Natural killer cell (primary cell): Measurements from ENCODE around the gene WDR93. TPM values are rescaled to one million over a fixed set of nuclear protein-coding genes. Genes with fewer than 3 reads are reported as not detected.
A peak's percentile ranks its signal among the peaks of the same experiment; 100 is the strongest.
"Not testable (repeated sequence)": the region's sequence is repeated elsewhere in the genome, so short reads cannot be mapped to it uniquely, and the experiment has no call there.

Experiments
- ATAC-seq, 3 donors: fragments of 150-1000 bp in 2 of 3; fragments of 200-7000 bp in 1 of 3; cut with Tn5 transposase; 1 replicate in 1 of 3; 2 replicates in 2 of 3; pipeline ENCODE4 v1.10.0; 2021; ENCODE audit warnings: mild to moderate bottlenecking in 2 of 3, moderate library complexity in 2 of 3
- DNase-seq, 2 donors: peaks; one replicate each; pipeline versions ENCODE4 v3.0.0 to v3.0.0-alpha.2; 2013 to 2021; ENCODE audit warnings: mixed read lengths in 1 of 2
- H3K27ac ChIP-seq: one replicate; pipeline ENCODE4 v1.5.1; 2013; ENCODE audit warnings: mild to moderate bottlenecking, low read length
- H3K27me3 ChIP-seq: one replicate; pipeline ENCODE4 v1.6.1; 2013; ENCODE audit warnings: low read length; ENCODE audit not compliant: control insufficient read depth, insufficient read depth
- H3K36me3 ChIP-seq: one replicate; pipeline ENCODE4 v1.6.1; 2013; ENCODE audit warnings: low read length; ENCODE audit not compliant: control insufficient read depth, insufficient read depth
- H3K4me1 ChIP-seq: one replicate; pipeline ENCODE4 v1.6.1; 2013; ENCODE audit warnings: low read length; ENCODE audit not compliant: control insufficient read depth, insufficient read depth
- H3K4me3 ChIP-seq: one replicate; pipeline ENCODE4 v1.5.1; 2013; ENCODE audit warnings: low read length
- H3K9me3 ChIP-seq: one replicate; pipeline ENCODE4 v1.6.1; 2013; ENCODE audit warnings: low read length; ENCODE audit not compliant: control insufficient read depth, insufficient read depth
- H3K27ac Mint-ChIP-seq, 2 donors: one replicate each; pipeline ENCODE4 v1.8.0; 2022; ENCODE audit warnings: mild to moderate bottlenecking in 2 of 2, mixed read lengths in 2 of 2, moderate library complexity in 1 of 2
- H3K27me3 Mint-ChIP-seq, 2 donors: one replicate each; pipeline ENCODE4 v1.8.0; 2022; ENCODE audit warnings: low read depth in 2 of 2, mixed read lengths in 2 of 2
- H3K36me3 Mint-ChIP-seq: one replicate; pipeline ENCODE4 v1.8.0; 2022; ENCODE audit warnings: mixed read lengths
- H3K4me1 Mint-ChIP-seq, 2 donors: one replicate each; pipeline ENCODE4 v1.8.0; 2022; ENCODE audit warnings: mixed read lengths in 2 of 2
- H3K4me3 Mint-ChIP-seq: one replicate; pipeline ENCODE4 v1.8.0; 2022; ENCODE audit warnings: mild to moderate bottlenecking, moderate library complexity, mixed read lengths
- H3K9me3 Mint-ChIP-seq, 2 donors: one replicate each; pipeline ENCODE4 v1.8.0; 2022; ENCODE audit warnings: mixed read lengths in 2 of 2
- WGBS: methylation state at CpG from one replicate; pipeline ENCODE4 v1.1.7; 2013; ENCODE audit warnings: missing lambda C conversion rate; ENCODE audit not compliant: insufficient coverage; 5-methylcytosine and 5-hydroxymethylcytosine counted together
- intact Hi-C: fragments of 100-400 bp; cut with micrococcal nuclease; formaldehyde crosslinking; loops from one replicate; pipeline ENCODE4 v1.14.2; 2022
- total RNA-seq, 4 donors: library from RNA; stranded (reverse); fragments of 120-200 nt in 1 of 4; gene quantifications; one replicate each; pipeline versions ENCODE4 v1.2.3 to v1.2.4, GENCODE V29; 2013 to 2022
- TF ChIP-seq, protein P1 (sequence below): fragments of 200-600 bp; IDR thresholded peaks from one replicate; pipeline ENCODE4 v1.8.0; 2022; ENCODE audit warnings: antibody characterized with exemption

WDR93 gene
- total RNA-seq, 3 donors from 2014 or later (not counting 1 experiment from before 2014, with no cell fraction given): 0.25 to 0.38 TPM; not detected in 1

- no peaks in the 10 kb centered on the region for H3K9me3 ChIP-seq
- Mint-ChIP-seq H3K27ac (no peak overlapping the region), H3K36me3 (peaks cover 15% of the 10 kb centered on the region), H3K4me3 (no peak overlapping the region), H3K27me3 (no peaks in the 10 kb centered on the region), H3K4me1 (no peaks in the 10 kb centered on the region), H3K9me3 (no peaks in the 10 kb centered on the region)
- no peak overlapping the region for H3K27ac ChIP-seq
- H3K36me3 ChIP-seq: peaks cover 8% of the 10 kb centered on the region
- intact Hi-C loops: no loop called here
- no peaks in the 10 kb centered on the region for H3K4me1 ChIP-seq
- H3K27me3 ChIP-seq: no peaks in the 10 kb centered on the region
- TF ChIP-seq, protein P1, sequence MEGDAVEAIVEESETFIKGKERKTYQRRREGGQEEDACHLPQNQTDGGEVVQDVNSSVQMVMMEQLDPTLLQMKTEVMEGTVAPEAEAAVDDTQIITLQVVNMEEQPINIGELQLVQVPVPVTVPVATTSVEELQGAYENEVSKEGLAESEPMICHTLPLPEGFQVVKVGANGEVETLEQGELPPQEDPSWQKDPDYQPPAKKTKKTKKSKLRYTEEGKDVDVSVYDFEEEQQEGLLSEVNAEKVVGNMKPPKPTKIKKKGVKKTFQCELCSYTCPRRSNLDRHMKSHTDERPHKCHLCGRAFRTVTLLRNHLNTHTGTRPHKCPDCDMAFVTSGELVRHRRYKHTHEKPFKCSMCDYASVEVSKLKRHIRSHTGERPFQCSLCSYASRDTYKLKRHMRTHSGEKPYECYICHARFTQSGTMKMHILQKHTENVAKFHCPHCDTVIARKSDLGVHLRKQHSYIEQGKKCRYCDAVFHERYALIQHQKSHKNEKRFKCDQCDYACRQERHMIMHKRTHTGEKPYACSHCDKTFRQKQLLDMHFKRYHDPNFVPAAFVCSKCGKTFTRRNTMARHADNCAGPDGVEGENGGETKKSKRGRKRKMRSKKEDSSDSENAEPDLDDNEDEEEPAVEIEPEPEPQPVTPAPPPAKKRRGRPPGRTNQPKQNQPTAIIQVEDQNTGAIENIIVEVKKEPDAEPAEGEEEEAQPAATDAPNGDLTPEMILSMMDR: no peak
- no peak overlapping the region for H3K4me3 ChIP-seq
- WGBS: 88% methylated on average over 1 of the region's 2 CpGs
- no peak for DNase-seq
- ATAC-seq: no peak
These were observed 9.5 kb upstream of the WDR93 start for GRCh38 chr15:89681146-89681545.

- Mint-ChIP-seq H3K27me3 (no peaks in the 10 kb centered on the region), H3K4me3 (no peak overlapping the region), H3K36me3 (peaks cover 15% of the 10 kb centered on the region), H3K9me3 (no peaks in the 10 kb centered on the region), H3K27ac (no peak overlapping the region), H3K4me1 (peaks cover 15 to 18% of the 10 kb centered on the region in 2 donors)
- peaks cover 12% of the 10 kb centered on the region for H3K4me1 ChIP-seq
- TF ChIP-seq, protein P1: no peak
- 73% methylated on average over 2 of the region's 2 CpGs for WGBS
- ATAC-seq (no peak), DNase-seq (no peak)
- no peaks in the 10 kb centered on the region for H3K9me3 ChIP-seq
- H3K36me3 ChIP-seq: peaks cover 8% of the 10 kb centered on the region
- no peaks in the 10 kb centered on the region for H3K27me3 ChIP-seq
- H3K27ac ChIP-seq: no peak overlapping the region
- no peak overlapping the region for H3K4me3 ChIP-seq
- intact Hi-C loops: no loop called here
These were observed 4.6 kb upstream of the WDR93 start for GRCh38 chr15:89685995-89686394.

GRCh38 chr15:89686522-89686921 lies 4.1 kb upstream of the WDR93 start:
- ATAC-seq: no peak
- Histone ChIP-seq H3K4me1 (peaks cover 16% of the 10 kb centered on the region), H3K4me3 (no peak overlapping the region), H3K36me3 (peaks cover 8% of the 10 kb centered on the region), H3K27me3 (no peaks in the 10 kb centered on the region), H3K27ac (no peak overlapping the region), H3K9me3 (no peaks in the 10 kb centered on the region)
- Mint-ChIP-seq H3K27me3 (no peaks in the 10 kb centered on the region), H3K27ac (no peak overlapping the region), H3K36me3 (peaks cover 15% of the 10 kb centered on the region), H3K4me3 (no peak overlapping the region), H3K4me1 (peaks cover 19 to 21% of the 10 kb centered on the region in 2 donors), H3K9me3 (no peaks in the 10 kb centered on the region)
- intact Hi-C loops: no loop called here
- DNase-seq: no peak
- TF ChIP-seq, protein P1: no peak

DNA sequence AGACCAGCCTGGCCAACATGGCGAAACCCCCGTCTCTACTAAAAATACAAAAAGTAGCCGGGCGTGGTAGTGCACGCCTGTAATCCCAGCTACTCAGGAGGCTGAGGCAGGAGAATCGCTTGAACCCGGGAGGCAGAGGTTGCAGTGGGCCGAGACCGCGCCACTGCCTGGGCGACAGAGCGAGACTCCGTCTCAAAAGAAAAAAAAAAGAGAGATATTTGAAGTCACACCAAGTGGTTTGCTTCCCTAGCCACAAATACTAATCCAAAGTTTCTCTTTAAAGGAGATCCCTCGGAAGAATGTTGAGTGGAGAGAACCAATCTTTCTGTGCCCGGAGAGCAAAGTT lies 708 bp upstream of the WDR93 start:
- H3K9me3 Mint-ChIP-seq, H3K36me3 ChIP-seq, H3K9me3 ChIP-seq, H3K27me3 Mint-ChIP-seq, H3K36me3 Mint-ChIP-seq, H3K27ac ChIP-seq, H3K27me3 ChIP-seq, DNase-seq, ATAC-seq, intact Hi-C loops: not testable (repeated sequence)
- WGBS: 63% methylated on average over 15 of the region's 15 CpGs
- Histone ChIP-seq H3K4me1 (peaks cover 16% of the 10 kb centered on the region), H3K4me3 (peak overlapping the region; percentile 84)
- H3K4me1 Mint-ChIP-seq: peaks cover 19 to 21% of the 10 kb centered on the region in 2 donors
- H3K27ac Mint-ChIP-seq: peak overlapping the region; percentile 82 to 91
- H3K4me3 Mint-ChIP-seq: peak overlapping the region; percentile 94
